Activated CD4-positive, alpha-beta T cell treated with anti-CD3 and anti-CD28 coated beads for 36 hours (primary cell): ENCODE measurements around the gene PRSS27. TPM values are rescaled to one million over a fixed set of nuclear protein-coding genes. Genes with fewer than 3 reads are reported as not detected.

Source experiments
- ATAC-seq: fragments of 200-7000 bp; cut with Tn5 transposase; one replicate; pipeline ENCODE4 v1.10.0; 2021; ENCODE audit warnings: mild to moderate bottlenecking, moderate library complexity
- CTCF ChIA-PET: fragments of 350-600 bp; sonication (Branson Sonifier 250); formaldehyde crosslinking; loops from one replicate; lab custom pipeline; 2021; ENCODE audit warnings: antibody characterized with exemption; lab: Charles Lee
- POLR2A ChIA-PET: fragments of 350-600 bp; sonication (Branson Sonifier 250); formaldehyde crosslinking; loops from one replicate; lab custom pipeline; 2021; ENCODE audit warnings: antibody characterized with exemption, inconsistent platforms; lab: Charles Lee
- DNase-seq: peaks from one replicate; pipeline ENCODE4 v3.0.0-alpha.2; 2020
- H3K27ac Mint-ChIP-seq: one replicate; pipeline ENCODE4 v1.8.0; 2021; ENCODE audit warnings: mixed read lengths
- H3K27me3 Mint-ChIP-seq: one replicate; pipeline ENCODE4 v1.8.0; 2021; ENCODE audit warnings: mixed read lengths
- H3K36me3 Mint-ChIP-seq: one replicate; pipeline ENCODE4 v1.8.0; 2021; ENCODE audit warnings: low read depth, mixed read lengths
- H3K4me1 Mint-ChIP-seq: one replicate; pipeline ENCODE4 v1.8.0; 2021; ENCODE audit warnings: mixed read lengths
- H3K4me3 Mint-ChIP-seq: one replicate; pipeline ENCODE4 v1.8.0; 2021; ENCODE audit warnings: mild to moderate bottlenecking, moderate library complexity, mixed read lengths
- H3K9me3 Mint-ChIP-seq: one replicate; pipeline ENCODE4 v1.8.0; 2021; ENCODE audit warnings: low read depth, mixed read lengths
- intact Hi-C, 2 experiments: fragments of 100-400 bp; cut with DNase I in 1 of 2; cut with micrococcal nuclease in 1 of 2; formaldehyde crosslinking; loops; one replicate each; pipeline versions ENCODE4 v1.14.2 to v1.15.1; 2022 to 2024; cut with DNase I, micrococcal nuclease
- total RNA-seq, 2 experiments: library from RNA; stranded (reverse); gene quantifications; one replicate each; pipeline ENCODE4 v1.2.3, GENCODE V29; 2021

PRSS27 gene
- total RNA-seq, 2 experiments from 2014 or later: 2.3 to 2.4 TPM

GRCh38 chr16:2713985-2714774, 5.8 kb downstream of the PRSS27 start:
- H3K9me3 Mint-ChIP-seq: no peaks in the 10 kb centered on the region
- H3K4me3 Mint-ChIP-seq: no peak overlapping the region
- no peaks in the 10 kb centered on the region for H3K27me3 Mint-ChIP-seq
- POLR2A ChIA-PET: no interaction called here
- no peaks in the 10 kb centered on the region for H3K36me3 Mint-ChIP-seq
- H3K27ac Mint-ChIP-seq: no peak overlapping the region
- CTCF ChIA-PET: no interaction called here
- H3K4me1 Mint-ChIP-seq: peaks cover 4% of the 10 kb centered on the region
- DNase-seq (no peak), ATAC-seq (no peak)
- intact Hi-C loops: no loop called here

- intact Hi-C loops: no loop called here
- Mint-ChIP-seq H3K27me3 (no peaks in the 10 kb centered on the region), H3K27ac (no peak overlapping the region), H3K4me3 (no peak overlapping the region), H3K4me1 (peaks cover 4% of the 10 kb centered on the region), H3K36me3 (no peaks in the 10 kb centered on the region), H3K9me3 (no peaks in the 10 kb centered on the region)
- ChIA-PET POLR2A (interaction anchor here (0.6 kb wide), 1 partner anchor 558 kb away, joined by 3 read pairs; the partner anchor contains the start of gene TRAF7), CTCF (no interaction called here)
- DNase-seq: no peak
- no peak for ATAC-seq
These were observed 6.5 kb downstream of the PRSS27 start for GRCh38 chr16:2713523-2713922.

- H3K27me3 Mint-ChIP-seq: no peaks in the 10 kb centered on the region
- H3K4me3 Mint-ChIP-seq: no peak overlapping the region
- intact Hi-C loops: no loop called here
- ChIA-PET POLR2A (no interaction called here), CTCF (no interaction called here)
- DNase-seq: no peak
- peaks cover 4% of the 10 kb centered on the region for H3K4me1 Mint-ChIP-seq
- H3K36me3 Mint-ChIP-seq: peaks cover 6% of the 10 kb centered on the region
- ATAC-seq: no peak
- no peaks in the 10 kb centered on the region for H3K9me3 Mint-ChIP-seq
- no peak overlapping the region for H3K27ac Mint-ChIP-seq
These were observed 7.5 kb downstream of the PRSS27 start for GRCh38 chr16:2712546-2712945.

- no peak for DNase-seq
- Mint-ChIP-seq H3K9me3 (no peaks in the 10 kb centered on the region), H3K27me3 (no peaks in the 10 kb centered on the region), H3K4me1 (peaks cover 4% of the 10 kb centered on the region), H3K27ac (no peak overlapping the region), H3K4me3 (no peak overlapping the region), H3K36me3 (peaks cover 6% of the 10 kb centered on the region)
- ChIA-PET POLR2A (no interaction called here), CTCF (no interaction called here)
- intact Hi-C loops: no loop called here
- no peak for ATAC-seq
These were observed 8.0 kb downstream of the PRSS27 start for GRCh38 chr16:2712063-2712441.

- ATAC-seq (no peak), DNase-seq (no peak)
- Mint-ChIP-seq H3K4me3 (no peak overlapping the region), H3K27me3 (no peaks in the 10 kb centered on the region), H3K36me3 (peaks cover 6% of the 10 kb centered on the region), H3K27ac (no peak overlapping the region), H3K9me3 (no peaks in the 10 kb centered on the region), H3K4me1 (peaks cover 4% of the 10 kb centered on the region)
- CTCF ChIA-PET: no interaction called here
- POLR2A ChIA-PET: no interaction called here
- intact Hi-C loops: no loop called here
These were observed 8.5 kb downstream of the PRSS27 start for GRCh38 chr16:2711370-2712062.

- Mint-ChIP-seq H3K4me3 (no peak overlapping the region), H3K4me1 (peaks cover 4% of the 10 kb centered on the region), H3K9me3 (no peaks in the 10 kb centered on the region), H3K27ac (no peak overlapping the region), H3K27me3 (no peaks in the 10 kb centered on the region), H3K36me3 (peaks cover 6% of the 10 kb centered on the region)
- POLR2A ChIA-PET: interaction anchor here (0.6 kb wide), 1 partner anchor 11 kb away, joined by 3 read pairs; no protein-coding TSS in a partner anchor
- DNase-seq (no peak), ATAC-seq (no peak)
- CTCF ChIA-PET: no interaction called here
- intact Hi-C loops: no loop called here
These were observed 9.3 kb downstream of the PRSS27 start for GRCh38 chr16:2710711-2711231.

- no peak for DNase-seq
- no peak for ATAC-seq
- H3K4me3 Mint-ChIP-seq: no peak overlapping the region
- CTCF ChIA-PET: no interaction called here
- intact Hi-C loops: no loop called here
- no peaks in the 10 kb centered on the region for H3K9me3 Mint-ChIP-seq
- peaks cover 4% of the 10 kb centered on the region for H3K4me1 Mint-ChIP-seq
- H3K27ac Mint-ChIP-seq: no peak overlapping the region
- POLR2A ChIA-PET: interaction anchor here (0.6 kb wide), 1 partner anchor 11 kb away, joined by 3 read pairs; no protein-coding TSS in a partner anchor
- H3K36me3 Mint-ChIP-seq: peaks cover 6% of the 10 kb centered on the region
- H3K27me3 Mint-ChIP-seq: no peaks in the 10 kb centered on the region
These were observed 9.9 kb downstream of the PRSS27 start for GRCh38 chr16:2710021-2710710.

GRCh38 chr16:2709588-2709984, 10.4 kb downstream of the PRSS27 start:
- Mint-ChIP-seq H3K9me3 (no peaks in the 10 kb centered on the region), H3K4me1 (no peaks in the 10 kb centered on the region), H3K27me3 (no peaks in the 10 kb centered on the region), H3K36me3 (peaks cover 6% of the 10 kb centered on the region), H3K4me3 (no peak overlapping the region), H3K27ac (no peak overlapping the region)
- ATAC-seq: no peak
- intact Hi-C loops: no loop called here
- DNase-seq: no peak
- ChIA-PET CTCF (no interaction called here), POLR2A (no interaction called here)

GRCh38 chr16:2708955-2709587, 11.0 kb downstream of the PRSS27 start:
- Mint-ChIP-seq H3K27ac (no peak overlapping the region), H3K9me3 (no peaks in the 10 kb centered on the region), H3K4me3 (no peak overlapping the region), H3K4me1 (no peaks in the 10 kb centered on the region), H3K36me3 (peaks cover 6% of the 10 kb centered on the region), H3K27me3 (no peaks in the 10 kb centered on the region)
- ChIA-PET CTCF (interaction anchor here (0.9 kb wide), 1 partner anchor 269 kb away, joined by 3 read pairs; no protein-coding TSS in a partner anchor), POLR2A (no interaction called here)
- intact Hi-C loops: no loop called here
- DNase-seq (no peak), ATAC-seq (no peak)

GRCh38 chr16:2708290-2708639, 11.8 kb downstream of the PRSS27 start:
- ChIA-PET CTCF (interaction anchor here (0.7 to 0.9 kb wide), 2 partner anchors 145 to 270 kb away, joined by 3 read pairs; no protein-coding TSS in a partner anchor), POLR2A (no interaction called here)
- Mint-ChIP-seq H3K27me3 (no peaks in the 10 kb centered on the region), H3K27ac (no peak overlapping the region), H3K4me1 (no peaks in the 10 kb centered on the region), H3K36me3 (peaks cover 6% of the 10 kb centered on the region), H3K9me3 (no peaks in the 10 kb centered on the region), H3K4me3 (no peak overlapping the region)
- intact Hi-C loops: no loop called here
- DNase-seq: no peak
- no peak for ATAC-seq
